ENCODE data around the gene ARFGAP2. TPM values are rescaled to one million over a fixed set of nuclear protein-coding genes. Genes with fewer than 3 reads are reported as not detected.

The ARFGAP2 gene
- total and polyA plus RNA-seq, 2 donors = 60.6 to 64.8 TPM

DNA sequence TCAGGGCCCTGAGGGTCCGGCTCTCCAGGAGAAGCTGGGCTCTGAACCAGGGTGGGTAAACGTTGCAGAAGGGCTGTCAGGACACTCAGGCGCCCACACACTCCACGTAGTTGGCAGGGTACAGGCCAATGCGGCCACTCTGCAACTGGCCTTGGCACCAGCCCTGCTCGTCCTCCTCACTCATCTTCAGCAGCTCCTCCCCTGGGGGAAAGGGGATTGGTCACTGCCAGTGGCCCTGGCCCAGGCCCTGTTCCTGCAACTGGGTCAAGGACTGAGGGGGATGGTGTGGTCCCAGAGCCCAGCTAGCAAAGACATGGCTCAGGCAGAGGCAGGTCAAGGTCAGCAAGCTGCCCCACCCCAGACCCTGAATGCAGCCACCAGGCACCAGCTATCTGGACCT, 1.2 kb upstream of the ARFGAP2 start:
- Histone ChIP-seq H3K4me3 (ENCODE audit: low read length in 2 of 2) (no peak overlapping the region), H3K9me3 (ENCODE audit: control insufficient read depth in 2 of 2, insufficient read depth in 1 of 2, low read length in 1 of 2) (no peaks in the 10 kb centered on the region), H3K4me1 (ENCODE audit: control insufficient read depth in 2 of 2, insufficient read depth in 2 of 2, low read length in 2 of 2) (peaks cover 5 to 26% of the 10 kb centered on the region in 2 donors), H3K27me3 (ENCODE audit: control insufficient read depth in 2 of 2, insufficient read depth in 1 of 2, low read length in 1 of 2) (peaks cover 2% of the 10 kb centered on the region in 2 donors), H3K36me3 (ENCODE audit: control insufficient read depth in 2 of 2, insufficient read depth in 2 of 2, low read length in 1 of 2) (peaks cover 19 to 22% of the 10 kb centered on the region in 2 donors), H3K27ac (ENCODE audit: low read depth in 1 of 2, low read length in 1 of 2) (peak overlapping the region; percentile 97 to 98)
- WGBS = 82% methylated on average over 6 of the region's 6 CpGs
- no peak for DNase-seq (ENCODE audit: low read depth in 6 of 9, low spot score in 9 of 9)

DNA sequence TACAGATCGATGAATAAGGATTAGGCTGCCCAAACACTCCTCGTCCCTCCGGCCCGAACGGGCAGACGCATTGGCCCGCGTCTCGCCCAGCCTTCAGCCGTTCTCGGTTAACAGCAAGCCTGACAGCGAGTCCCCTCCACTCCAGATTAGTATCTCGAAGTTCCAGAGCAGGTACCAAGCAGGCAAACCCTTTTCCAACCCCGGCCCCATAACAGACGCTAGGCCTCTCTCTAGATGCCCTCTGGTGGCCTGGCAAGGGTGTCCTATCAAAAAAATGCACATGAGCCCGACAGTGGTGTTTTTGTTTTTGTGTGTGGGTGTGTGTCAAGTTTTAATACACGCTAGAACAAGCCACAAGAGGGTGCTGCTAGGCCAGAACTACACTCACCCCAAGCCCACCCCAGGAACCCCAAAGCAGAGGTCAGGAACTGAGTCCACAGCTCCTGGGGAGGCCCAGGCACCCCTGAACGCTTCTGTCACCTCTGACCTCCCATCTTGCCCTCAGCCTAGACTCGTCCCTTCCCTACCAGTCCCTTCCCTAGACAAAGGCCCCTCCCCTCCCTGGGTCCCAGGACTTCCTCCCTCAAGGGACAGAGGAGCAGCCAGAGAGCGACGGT, 658 bp upstream of the ARFGAP2 start:
- WGBS = 9% methylated on average over 21 of the region's 21 CpGs
- peak; percentile 65 to 91 (median 78) for DNase-seq (ENCODE audit: low read depth in 6 of 9, low spot score in 9 of 9)
- H3K4me1 ChIP-seq (ENCODE audit: control insufficient read depth in 2 of 2, insufficient read depth in 2 of 2, low read length in 2 of 2) = peaks cover 5 to 29% of the 10 kb centered on the region in 2 donors
- no peaks in the 10 kb centered on the region for H3K9me3 ChIP-seq (ENCODE audit: control insufficient read depth in 2 of 2, insufficient read depth in 1 of 2, low read length in 1 of 2)
- H3K27ac ChIP-seq (ENCODE audit: low read depth in 1 of 2, low read length in 1 of 2) = peak overlapping the region; percentile 97 to 98
- H3K36me3 ChIP-seq (ENCODE audit: control insufficient read depth in 2 of 2, insufficient read depth in 2 of 2, low read length in 1 of 2) = peaks cover 24 to 27% of the 10 kb centered on the region in 2 donors
- H3K4me3 ChIP-seq (ENCODE audit: low read length in 2 of 2) = peak overlapping the region; percentile 79 to 97
- no peaks in the 10 kb centered on the region for H3K27me3 ChIP-seq (ENCODE audit: control insufficient read depth in 2 of 2, insufficient read depth in 1 of 2, low read length in 1 of 2)

DNA sequence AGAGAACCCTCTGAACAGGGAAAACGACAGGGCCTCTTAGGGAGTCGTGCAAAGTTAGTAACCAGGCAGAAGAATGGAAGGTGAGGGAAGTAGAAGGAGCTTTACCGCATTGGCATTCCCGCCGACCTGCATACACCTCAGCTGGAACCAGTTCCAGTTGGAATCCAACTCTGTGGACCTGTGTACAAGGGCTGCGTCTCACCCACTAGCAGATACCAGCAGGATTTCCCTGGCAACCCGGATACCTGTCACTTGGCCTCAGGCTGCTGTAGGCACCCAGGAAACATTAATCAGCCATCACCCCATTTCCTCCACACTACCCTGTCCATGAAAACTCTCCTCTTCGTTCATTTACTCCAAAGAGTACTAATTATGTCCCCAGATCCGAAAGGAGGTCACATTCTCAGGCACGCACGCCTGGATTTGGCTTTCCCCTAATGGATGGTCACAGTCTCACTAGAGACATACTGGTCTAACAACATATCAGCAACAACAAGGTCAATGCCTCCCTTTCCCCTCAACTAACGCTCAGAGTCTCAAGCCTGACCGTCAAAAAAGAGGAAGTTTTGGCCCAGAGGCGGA, 842 bp downstream of the ARFGAP2 start:
- H3K36me3 ChIP-seq (ENCODE audit: control insufficient read depth in 2 of 2, insufficient read depth in 2 of 2, low read length in 1 of 2) = peaks cover 39 to 41% of the 10 kb centered on the region in 2 donors
- H3K4me1 ChIP-seq (ENCODE audit: control insufficient read depth in 2 of 2, insufficient read depth in 2 of 2, low read length in 2 of 2) = peaks cover 5 to 29% of the 10 kb centered on the region in 2 donors
- H3K9me3 ChIP-seq (ENCODE audit: control insufficient read depth in 2 of 2, insufficient read depth in 1 of 2, low read length in 1 of 2) = no peaks in the 10 kb centered on the region
- H3K27me3 ChIP-seq (ENCODE audit: control insufficient read depth in 2 of 2, insufficient read depth in 1 of 2, low read length in 1 of 2) = no peaks in the 10 kb centered on the region
- H3K27ac ChIP-seq (ENCODE audit: low read depth in 1 of 2, low read length in 1 of 2) = peak overlapping the region in 1 of 2 donors; percentile 98
- 41% methylated on average over 14 of the region's 14 CpGs for WGBS
- peak overlapping the region; percentile 79 to 97 for H3K4me3 ChIP-seq (ENCODE audit: low read length in 2 of 2)
- DNase-seq (ENCODE audit: low read depth in 6 of 9, low spot score in 9 of 9) = no peak

DNA sequence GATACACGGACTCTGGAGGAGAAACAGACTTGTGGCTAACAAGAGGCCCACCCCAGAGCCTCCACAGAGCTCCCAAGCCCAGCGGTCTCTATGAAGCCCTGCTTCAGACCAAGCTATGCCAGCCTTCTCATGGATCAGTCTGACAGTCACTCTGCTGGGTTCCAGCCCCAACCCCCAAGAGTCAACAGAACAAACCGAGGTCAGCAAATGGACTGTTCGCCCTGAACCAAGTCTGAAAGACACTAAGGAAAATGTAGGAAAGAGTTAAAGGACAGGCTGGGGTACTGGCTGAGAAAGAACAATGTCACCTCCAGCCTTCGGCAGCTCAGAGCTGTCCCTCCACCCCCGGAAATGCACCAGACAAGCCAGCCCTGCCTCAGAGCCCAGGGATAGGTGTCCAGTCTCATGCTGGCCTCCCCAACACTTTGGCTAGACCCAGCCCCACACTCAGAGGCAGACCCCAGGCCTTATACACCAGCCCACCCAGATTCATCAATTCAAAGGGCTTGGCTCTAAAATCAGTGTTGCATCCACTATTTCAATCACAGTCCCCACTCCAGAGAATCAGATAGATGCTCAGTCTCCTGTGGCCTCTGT, 3.8 kb downstream of the ARFGAP2 start:
- DNase-seq (ENCODE audit: low read depth in 6 of 9, low spot score in 9 of 9) = no peak
- Histone ChIP-seq H3K36me3 (ENCODE audit: control insufficient read depth in 2 of 2, insufficient read depth in 2 of 2, low read length in 1 of 2) (peaks cover 60 to 68% of the 10 kb centered on the region in 2 donors), H3K4me1 (ENCODE audit: control insufficient read depth in 2 of 2, insufficient read depth in 2 of 2, low read length in 2 of 2) (peaks cover 5 to 29% of the 10 kb centered on the region in 2 donors), H3K9me3 (ENCODE audit: control insufficient read depth in 2 of 2, insufficient read depth in 1 of 2, low read length in 1 of 2) (no peaks in the 10 kb centered on the region), H3K27me3 (ENCODE audit: control insufficient read depth in 2 of 2, insufficient read depth in 1 of 2, low read length in 1 of 2) (no peaks in the 10 kb centered on the region), H3K27ac (ENCODE audit: low read depth in 1 of 2, low read length in 1 of 2) (no peak overlapping the region), H3K4me3 (ENCODE audit: low read length in 2 of 2) (no peak overlapping the region)
- 90% methylated on average over 6 of the region's 6 CpGs for WGBS

DNA sequence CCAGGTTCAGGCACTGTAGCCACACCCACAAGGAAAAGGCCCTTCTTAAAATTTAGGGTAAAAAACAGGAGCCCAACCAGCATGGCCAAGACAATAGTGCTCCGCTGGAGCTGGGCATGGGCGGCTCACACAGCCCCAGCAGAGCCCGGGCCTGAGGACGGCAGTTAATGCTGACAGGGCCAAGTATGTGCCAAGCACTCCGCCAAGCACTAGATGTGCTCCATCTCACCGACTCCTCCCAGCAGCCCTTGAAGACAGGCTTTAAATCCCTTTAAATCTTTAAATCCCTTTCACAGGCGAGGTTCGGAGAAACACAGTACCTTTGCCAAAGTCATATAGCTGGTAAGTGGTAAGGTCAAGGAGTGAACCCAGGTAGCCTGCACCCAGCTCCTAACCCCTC, 4.8 kb downstream of the ARFGAP2 start:
- Histone ChIP-seq H3K4me3 (ENCODE audit: low read length in 2 of 2) (no peak overlapping the region), H3K27me3 (ENCODE audit: control insufficient read depth in 2 of 2, insufficient read depth in 1 of 2, low read length in 1 of 2) (no peaks in the 10 kb centered on the region), H3K4me1 (ENCODE audit: control insufficient read depth in 2 of 2, insufficient read depth in 2 of 2, low read length in 2 of 2) (peaks cover 5 to 21% of the 10 kb centered on the region in 2 donors), H3K27ac (ENCODE audit: low read depth in 1 of 2, low read length in 1 of 2) (no peak overlapping the region), H3K36me3 (ENCODE audit: control insufficient read depth in 2 of 2, insufficient read depth in 2 of 2, low read length in 1 of 2) (peaks cover 70 to 77% of the 10 kb centered on the region in 2 donors), H3K9me3 (ENCODE audit: control insufficient read depth in 2 of 2, insufficient read depth in 1 of 2, low read length in 1 of 2) (no peaks in the 10 kb centered on the region)
- no peak for DNase-seq (ENCODE audit: low read depth in 6 of 9, low spot score in 9 of 9)
- WGBS = 98% methylated on average over 8 of the region's 8 CpGs

DNA sequence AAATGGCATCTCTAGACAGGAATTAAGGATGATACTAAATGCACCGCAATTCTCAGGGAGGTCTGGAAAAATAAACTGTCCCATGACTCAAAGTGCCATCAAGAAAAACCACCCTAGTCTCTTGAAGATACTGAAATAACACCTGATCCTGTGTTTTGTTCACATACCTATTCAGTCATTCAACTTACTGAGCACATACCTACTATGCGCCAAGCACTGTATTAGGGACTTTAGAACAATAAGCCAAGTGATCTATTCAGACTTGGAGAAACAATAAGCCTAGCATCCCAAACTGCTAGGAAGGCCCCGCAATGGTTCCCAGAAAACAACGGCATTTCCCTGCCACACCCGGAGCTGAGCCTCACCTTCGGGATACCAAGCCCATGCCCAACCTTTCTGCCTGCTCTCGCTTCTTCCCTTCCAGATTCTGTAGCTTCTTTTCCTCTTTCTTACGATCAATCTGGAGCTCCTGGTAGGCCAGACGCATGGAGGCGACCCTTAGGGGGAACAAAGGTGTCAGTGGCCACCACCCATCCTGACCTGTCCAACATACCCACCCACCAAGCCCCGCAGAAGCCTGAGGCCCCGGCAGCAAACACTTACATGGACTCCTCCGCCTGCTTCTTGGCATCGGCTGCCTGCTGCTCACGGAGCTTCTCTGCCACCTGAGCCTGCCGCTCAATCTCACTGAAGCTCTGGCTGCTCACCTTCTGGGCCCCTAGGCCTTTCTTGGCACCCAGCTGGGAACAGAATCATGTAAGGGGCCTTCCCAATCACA, 5.4 kb downstream of the ARFGAP2 start:
- no peaks in the 10 kb centered on the region for H3K9me3 ChIP-seq (ENCODE audit: control insufficient read depth in 2 of 2, insufficient read depth in 1 of 2, low read length in 1 of 2)
- no peak overlapping the region for H3K27ac ChIP-seq (ENCODE audit: low read depth in 1 of 2, low read length in 1 of 2)
- WGBS = 97% methylated on average over 16 of the region's 16 CpGs
- no peak for DNase-seq (ENCODE audit: low read depth in 6 of 9, low spot score in 9 of 9)
- no peaks in the 10 kb centered on the region for H3K27me3 ChIP-seq (ENCODE audit: control insufficient read depth in 2 of 2, insufficient read depth in 1 of 2, low read length in 1 of 2)
- H3K4me1 ChIP-seq (ENCODE audit: control insufficient read depth in 2 of 2, insufficient read depth in 2 of 2, low read length in 2 of 2) = peaks cover 5 to 21% of the 10 kb centered on the region in 2 donors
- no peak overlapping the region for H3K4me3 ChIP-seq (ENCODE audit: low read length in 2 of 2)
- peaks cover 76 to 83% of the 10 kb centered on the region in 2 donors for H3K36me3 ChIP-seq (ENCODE audit: control insufficient read depth in 2 of 2, insufficient read depth in 2 of 2, low read length in 1 of 2)

DNA sequence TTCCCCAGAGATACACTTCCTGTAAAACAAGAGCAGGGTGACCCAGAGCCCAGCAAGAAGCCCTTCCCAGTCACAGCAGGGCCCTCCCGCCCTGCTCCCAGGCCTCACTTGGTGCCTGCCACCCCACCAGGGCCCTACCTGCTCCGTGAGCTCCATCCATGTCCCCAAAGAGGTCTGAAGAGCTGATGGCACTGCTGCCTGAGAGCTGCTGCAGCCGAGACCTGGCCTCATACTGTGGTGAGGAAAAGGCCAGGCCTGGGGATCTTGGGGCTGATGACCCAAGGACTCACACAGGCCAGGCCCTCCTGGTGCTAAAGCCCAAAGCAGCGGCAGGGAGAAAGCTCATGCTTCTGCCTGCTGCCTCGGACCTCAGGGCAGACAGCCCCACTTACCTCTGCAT, 10.3 kb downstream of the ARFGAP2 start:
- DNase-seq (ENCODE audit: low read depth in 6 of 9, low spot score in 9 of 9) = no peak
- peaks cover 0 to 3% of the 10 kb centered on the region in 2 donors for H3K4me1 ChIP-seq (ENCODE audit: control insufficient read depth in 2 of 2, insufficient read depth in 2 of 2, low read length in 2 of 2)
- H3K9me3 ChIP-seq (ENCODE audit: control insufficient read depth in 2 of 2, insufficient read depth in 1 of 2, low read length in 1 of 2) = peaks cover 0 to under 1% of the 10 kb centered on the region in 2 donors
- H3K27ac ChIP-seq (ENCODE audit: low read depth in 1 of 2, low read length in 1 of 2) = no peak overlapping the region
- H3K36me3 ChIP-seq (ENCODE audit: control insufficient read depth in 2 of 2, insufficient read depth in 2 of 2, low read length in 1 of 2) = peaks cover 73 to 86% of the 10 kb centered on the region in 2 donors
- no peaks in the 10 kb centered on the region for H3K27me3 ChIP-seq (ENCODE audit: control insufficient read depth in 2 of 2, insufficient read depth in 1 of 2, low read length in 1 of 2)
- 97% methylated on average over 5 of the region's 5 CpGs for WGBS
- H3K4me3 ChIP-seq (ENCODE audit: low read length in 2 of 2) = no peak overlapping the region

DNA sequence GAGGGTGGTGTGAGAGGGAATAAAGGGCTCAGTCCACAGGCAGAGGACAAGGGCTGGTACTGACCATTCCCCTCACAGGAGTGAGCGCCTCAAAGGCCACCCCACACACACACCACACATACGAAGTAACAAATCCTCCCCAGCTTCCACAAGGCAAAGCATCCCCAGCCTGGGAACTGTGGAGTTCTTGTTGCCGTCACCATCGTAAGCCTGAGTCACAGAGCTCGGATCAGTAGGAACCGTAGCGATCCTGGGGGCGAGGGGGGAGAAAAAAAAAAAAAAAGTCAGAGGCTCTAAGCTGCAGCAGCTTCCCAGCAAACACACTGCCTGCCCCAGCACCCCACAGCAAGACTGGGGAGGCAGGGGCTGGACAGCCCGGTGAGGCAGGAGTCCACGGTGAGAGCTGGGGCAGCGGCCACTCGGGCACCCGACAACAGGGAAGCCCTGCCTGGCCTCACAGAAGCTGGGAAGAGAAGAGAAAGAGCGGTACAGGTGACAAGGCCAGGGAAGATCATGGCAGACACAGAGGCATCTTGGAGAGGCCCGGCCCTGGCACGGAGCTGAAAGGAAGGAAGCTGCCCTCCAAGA, 11.3 kb downstream of the ARFGAP2 start:
- Histone ChIP-seq H3K36me3 (ENCODE audit: control insufficient read depth in 2 of 2, insufficient read depth in 2 of 2, low read length in 1 of 2) (peaks cover 66 to 80% of the 10 kb centered on the region in 2 donors), H3K9me3 (ENCODE audit: control insufficient read depth in 2 of 2, insufficient read depth in 1 of 2, low read length in 1 of 2) (peaks cover 0 to 4% of the 10 kb centered on the region in 2 donors), H3K27ac (ENCODE audit: low read depth in 1 of 2, low read length in 1 of 2) (no peak overlapping the region), H3K4me3 (ENCODE audit: low read length in 2 of 2) (no peak overlapping the region), H3K27me3 (ENCODE audit: control insufficient read depth in 2 of 2, insufficient read depth in 1 of 2, low read length in 1 of 2) (no peaks in the 10 kb centered on the region), H3K4me1 (ENCODE audit: control insufficient read depth in 2 of 2, insufficient read depth in 2 of 2, low read length in 2 of 2) (no peaks in the 10 kb centered on the region)
- 99% methylated on average over 16 of the region's 16 CpGs for WGBS
- DNase-seq (ENCODE audit: low read depth in 6 of 9, low spot score in 9 of 9) = no peak

All from thymus (tissue), 11 donors.